Karpas-422 (cell line): ENCODE results near the gene ECHDC1. TPM values are rescaled to one million over a fixed set of nuclear protein-coding genes. Genes with fewer than 3 reads are reported as not detected.
A peak's percentile ranks its signal among the peaks of the same experiment; 100 is the strongest.

Experiments used
- DNase-seq: peaks from one replicate; pipeline ENCODE4 v3.0.0-alpha.2; 2015
- H2AFZ ChIP-seq: fragments of 200-600 bp; sonication (generic); 2 replicates; pipeline ENCODE4 v1.6.1; 2014; ENCODE audit warnings: antibody characterized with exemption, low read length, mixed read lengths
- H3K27ac ChIP-seq: fragments of 200-600 bp; sonication (generic); 2 replicates; pipeline ENCODE4 v1.5.1; 2014; ENCODE audit warnings: mild to moderate bottlenecking, low read length, moderate library complexity
- H3K27me3 ChIP-seq: fragments of 200-600 bp; sonication (generic); 2 replicates; pipeline ENCODE4 v1.6.1; 2014; ENCODE audit warnings: low read length, mixed read lengths
- H3K36me3 ChIP-seq: fragments of 200-600 bp; sonication (generic); 2 replicates; pipeline ENCODE4 v1.6.1; 2014; ENCODE audit warnings: low read length, mixed read lengths; ENCODE audit not compliant: insufficient read depth
- H3K4me1 ChIP-seq: fragments of 200-600 bp; sonication (generic); 2 replicates; pipeline ENCODE4 v1.6.1; 2014; ENCODE audit warnings: mild to moderate bottlenecking, low read length, mixed read lengths
- H3K4me2 ChIP-seq: fragments of 200-600 bp; sonication (generic); 2 replicates; pipeline ENCODE4 v1.6.1; 2014; ENCODE audit warnings: low read length, low read depth, mild to moderate bottlenecking; ENCODE audit not compliant: poor library complexity, severe bottlenecking
- H3K4me3 ChIP-seq: fragments of 200-600 bp; sonication (generic); 2 replicates; pipeline ENCODE4 v1.5.1; 2014; ENCODE audit warnings: mild to moderate bottlenecking, antibody characterized with exemption, low read length, mixed read lengths
- H3K79me2 ChIP-seq: fragments of 200-600 bp; sonication (generic); 2 replicates; pipeline ENCODE4 v1.6.1; 2014; ENCODE audit warnings: mild to moderate bottlenecking, low read length, mixed read lengths
- H3K9ac ChIP-seq: fragments of 200-600 bp; sonication (generic); 2 replicates; pipeline ENCODE4 v1.6.0; 2014; ENCODE audit warnings: low read length
- H3K9me2 ChIP-seq: fragments of 200-600 bp; sonication (generic), shearing (Covaris generic); replicated peaks from 2 replicates; pipeline ENCODE4 v1.6.0; 2014; ENCODE audit warnings: mild to moderate bottlenecking, low read length, moderate library complexity; ENCODE audit not compliant: insufficient read depth
- H3K9me3 ChIP-seq: fragments of 300-700, 200-600 bp; sonication (generic); 2 replicates; pipeline ENCODE4 v1.6.1; 2014; ENCODE audit warnings: low read length, mixed read lengths
- H4K20me1 ChIP-seq: fragments of 200-600 bp; sonication (generic); 2 replicates; pipeline ENCODE4 v1.6.1; 2014; ENCODE audit warnings: mild to moderate bottlenecking, antibody characterized with exemption, low read length, low read depth; ENCODE audit not compliant: insufficient read depth
- total RNA-seq: library from RNA; depleted of rRNA; stranded (reverse); fragments of >200 nt; shearing (Covaris generic); gene quantifications from 2 replicates; pipeline ENCODE4 v1.2.3, GENCODE V29; 2014; ENCODE audit warnings: low replicate concordance

ECHDC1 gene
- total RNA-seq, 1 experiment from 2014 or later: 111 TPM

GRCh38 chr6:127290391-127291265 is 52.8 kb downstream of the ECHDC1 start:
- no peak for DNase-seq
- Histone ChIP-seq H3K9me3 (no peaks in the 10 kb centered on the region), H3K4me2 (no peak overlapping the region), H3K4me1 (no peaks in the 10 kb centered on the region), H3K36me3 (peaks cover 55% of the 10 kb centered on the region), H3K27me3 (no peaks in the 10 kb centered on the region), H3K79me2 (peaks cover 69% of the 10 kb centered on the region), H3K9ac (no peak overlapping the region), H3K27ac (no peak overlapping the region), H2AFZ (no peak overlapping the region), H4K20me1 (no peaks in the 10 kb centered on the region), H3K9me2 (no peaks in the 10 kb centered on the region), H3K4me3 (no peak overlapping the region)

- H3K36me3 ChIP-seq: peaks cover 50% of the 10 kb centered on the region
- no peaks in the 10 kb centered on the region for H3K4me1 ChIP-seq
- no peak overlapping the region for H3K4me3 ChIP-seq
- no peaks in the 10 kb centered on the region for H4K20me1 ChIP-seq
- H3K79me2 ChIP-seq: peaks cover 63% of the 10 kb centered on the region
- H3K27me3 ChIP-seq: no peaks in the 10 kb centered on the region
- H2AFZ ChIP-seq: no peak overlapping the region
- no peak for DNase-seq
- no peak overlapping the region for H3K9ac ChIP-seq
- no peak overlapping the region for H3K27ac ChIP-seq
- no peaks in the 10 kb centered on the region for H3K9me3 ChIP-seq
- H3K4me2 ChIP-seq: no peak overlapping the region
- no peaks in the 10 kb centered on the region for H3K9me2 ChIP-seq
Observed at GRCh38 chr6:127289934-127290333, 53.5 kb downstream of the ECHDC1 start.

- H3K4me2 ChIP-seq: no peak overlapping the region
- DNase-seq: no peak
- H3K27me3 ChIP-seq: no peaks in the 10 kb centered on the region
- no peak overlapping the region for H3K4me3 ChIP-seq
- no peaks in the 10 kb centered on the region for H3K9me2 ChIP-seq
- H3K36me3 ChIP-seq: peaks cover 48% of the 10 kb centered on the region
- H2AFZ ChIP-seq: no peak overlapping the region
- H3K79me2 ChIP-seq: peaks cover 52% of the 10 kb centered on the region
- H3K4me1 ChIP-seq: no peaks in the 10 kb centered on the region
- no peak overlapping the region for H3K9ac ChIP-seq
- no peaks in the 10 kb centered on the region for H3K9me3 ChIP-seq
- no peaks in the 10 kb centered on the region for H4K20me1 ChIP-seq
- no peak overlapping the region for H3K27ac ChIP-seq
Observed at GRCh38 chr6:127288705-127289104, 54.7 kb downstream of the ECHDC1 start.

GRCh38 chr6:127282184-127282583 is 61.2 kb downstream of the ECHDC1 start:
- Histone ChIP-seq H3K9me2 (no peaks in the 10 kb centered on the region), H2AFZ (no peak overlapping the region), H3K9me3 (no peaks in the 10 kb centered on the region), H3K27me3 (no peaks in the 10 kb centered on the region), H3K27ac (no peak overlapping the region), H3K4me2 (no peak overlapping the region), H3K79me2 (peaks cover 29% of the 10 kb centered on the region), H4K20me1 (no peaks in the 10 kb centered on the region), H3K36me3 (peaks cover 19% of the 10 kb centered on the region), H3K4me3 (no peak overlapping the region), H3K9ac (no peak overlapping the region), H3K4me1 (peaks cover 17% of the 10 kb centered on the region)
- no peak for DNase-seq

GRCh38 chr6:127279815-127280214 is 63.6 kb downstream of the ECHDC1 start:
- Histone ChIP-seq H3K4me2 (peak overlapping the region; percentile 38), H3K4me3 (no peak overlapping the region), H4K20me1 (peaks cover under 1% of the 10 kb centered on the region; the same call in 1 of the 2 replicates), H3K36me3 (peaks cover 13% of the 10 kb centered on the region; the same call in 1 of the 2 replicates), H3K27ac (peak overlapping the region; percentile 38; the same call in 1 of the 2 replicates), H3K27me3 (no peaks in the 10 kb centered on the region), H3K9me2 (no peaks in the 10 kb centered on the region), H3K9me3 (no peaks in the 10 kb centered on the region), H2AFZ (no peak overlapping the region), H3K79me2 (peaks cover 52% of the 10 kb centered on the region), H3K4me1 (peaks cover 27% of the 10 kb centered on the region), H3K9ac (peak overlapping the region; percentile 32; the same call in 1 of the 2 replicates)
- DNase-seq: peak; percentile 46

GRCh38 chr6:127277878-127278843 is 65.2 kb downstream of the ECHDC1 start:
- Histone ChIP-seq H3K4me1 (peaks cover 30% of the 10 kb centered on the region), H3K79me2 (peaks cover 67% of the 10 kb centered on the region), H4K20me1 (peaks cover 10% of the 10 kb centered on the region; the same call in 1 of the 2 replicates), H3K4me2 (no peak overlapping the region), H3K4me3 (no peak overlapping the region), H3K9me2 (no peaks in the 10 kb centered on the region), H3K27ac (no peak overlapping the region), H3K27me3 (no peaks in the 10 kb centered on the region), H3K9me3 (no peaks in the 10 kb centered on the region), H3K9ac (no peak overlapping the region), H3K36me3 (0 out of 2 replicates have a peak, but pooled peaks cover 6% of the 10 kb centered on the region), H2AFZ (no peak overlapping the region)
- DNase-seq: peak; percentile 32

GRCh38 chr6:127276331-127276730 is 67.1 kb downstream of the ECHDC1 start:
- H3K4me3 ChIP-seq: no peak overlapping the region
- no peaks in the 10 kb centered on the region for H3K9me2 ChIP-seq
- H3K4me1 ChIP-seq: peaks cover 30% of the 10 kb centered on the region
- peaks cover 85% of the 10 kb centered on the region for H3K79me2 ChIP-seq
- no peak overlapping the region for H3K4me2 ChIP-seq
- H3K27ac ChIP-seq: no peak overlapping the region
- H3K9ac ChIP-seq: no peak overlapping the region
- H2AFZ ChIP-seq: no peak overlapping the region
- H3K36me3 ChIP-seq: peaks cover 3% of the 10 kb centered on the region; the same call in 1 of the 2 replicates
- no peaks in the 10 kb centered on the region for H3K9me3 ChIP-seq
- no peaks in the 10 kb centered on the region for H3K27me3 ChIP-seq
- peaks cover 10% of the 10 kb centered on the region; the same call in 1 of the 2 replicates for H4K20me1 ChIP-seq
- peak; percentile 24 for DNase-seq
